GM23338 (cell line): ENCODE results near the gene IL21R. TPM values are rescaled to one million over a fixed set of nuclear protein-coding genes. Genes with fewer than 3 reads are reported as not detected.
A peak's percentile ranks its signal among the peaks of the same experiment; 100 is the strongest.

Experiments
- ATAC-seq: fragments of 200-7000 bp; cut with Tn5 transposase; 3 replicates; pipeline ENCODE4 v1.9.1; 2020
- DNase-seq: peaks from one replicate; pipeline ENCODE4 v3.0.0-alpha.2; 2015; ENCODE audit warnings: low spot score
- H2AFZ ChIP-seq: fragments of 200-600 bp; sonication (generic); 2 replicates; pipeline ENCODE4 v1.8.0; 2016; ENCODE audit warnings: antibody characterized with exemption, mild to moderate bottlenecking, moderate library complexity
- H3F3A ChIP-seq: fragments of 200-600 bp; sonication (generic); replicated peaks from 2 replicates; pipeline ENCODE4 v1.8.0; 2017; ENCODE audit warnings: antibody characterized with exemption, mixed run types, low read depth
- H3K27ac ChIP-seq: fragments of 200-600 bp; sonication (generic); 2 replicates; pipeline ENCODE4 v1.6.1; 2016; ENCODE audit warnings: low read depth
- H3K27me3 ChIP-seq: fragments of 200-600 bp; sonication (generic); 2 replicates; pipeline ENCODE4 v1.8.0; 2016; ENCODE audit warnings: mild to moderate bottlenecking, mixed run types, moderate library complexity; ENCODE audit not compliant: insufficient read depth
- H3K36me3 ChIP-seq: fragments of 200-600 bp; sonication (generic); 2 replicates; pipeline ENCODE4 v1.8.0; 2016; ENCODE audit warnings: mild to moderate bottlenecking; ENCODE audit not compliant: insufficient read depth
- H3K4me1 ChIP-seq: fragments of 200-600 bp; sonication (generic); 2 replicates; pipeline ENCODE4 v1.8.0; 2016; ENCODE audit warnings: mild to moderate bottlenecking, moderate library complexity; ENCODE audit not compliant: insufficient read depth
- H3K4me2 ChIP-seq: fragments of 200-600 bp; sonication (generic); 2 replicates; pipeline ENCODE4 v1.7.1; 2017; ENCODE audit warnings: mixed run types
- H3K4me3 ChIP-seq: fragments of 200-600 bp; sonication (generic); 2 replicates; pipeline ENCODE4 v1.6.1; 2016; ENCODE audit warnings: mixed run types
- H3K79me2 ChIP-seq: fragments of 200-600 bp; sonication (generic); replicated peaks from 2 replicates; pipeline ENCODE4 v1.8.0; 2017; ENCODE audit warnings: mild to moderate bottlenecking; ENCODE audit not compliant: insufficient read depth
- H3K9me2 ChIP-seq: fragments of 200-600 bp; sonication (generic); 2 replicates; pipeline ENCODE4 v1.8.0; 2017; ENCODE audit not compliant: insufficient read depth
- H4K20me1 ChIP-seq: fragments of 200-600 bp; sonication (generic); replicated peaks from 2 replicates; pipeline ENCODE4 v1.8.0; 2017; ENCODE audit warnings: mild to moderate bottlenecking; ENCODE audit not compliant: insufficient read depth
- H3K27ac Mint-ChIP-seq: 2 replicates; pipeline ENCODE4 v1.8.0; 2020; ENCODE audit warnings: inconsistent platforms, mild to moderate bottlenecking, moderate library complexity, mixed read lengths
- H3K27me3 Mint-ChIP-seq: 3 replicates; pipeline ENCODE4 v1.8.0; 2022; ENCODE audit warnings: low read depth, mild to moderate bottlenecking, moderate library complexity, mixed read lengths, inconsistent platforms; ENCODE audit not compliant: insufficient read depth, poor library complexity
- H3K36me3 Mint-ChIP-seq: 3 replicates; pipeline ENCODE4 v1.8.0; 2021; ENCODE audit warnings: low read depth, mild to moderate bottlenecking, inconsistent platforms, moderate library complexity, mixed read lengths
- H3K4me1 Mint-ChIP-seq: 3 replicates; pipeline ENCODE4 v1.8.0; 2020; ENCODE audit warnings: mild to moderate bottlenecking, inconsistent platforms, mixed read lengths
- H3K4me3 Mint-ChIP-seq: 3 replicates; pipeline ENCODE4 v1.8.0; 2021; ENCODE audit warnings: moderate library complexity, mild to moderate bottlenecking, inconsistent platforms, mixed read lengths
- H3K9me3 Mint-ChIP-seq: 3 replicates; pipeline ENCODE4 v1.8.0; 2020; ENCODE audit warnings: moderate library complexity, mild to moderate bottlenecking, inconsistent platforms, mixed read lengths
- CREB1 ChIP-seq: fragments of 250-450 bp; sonication (Bioruptor Pico); IDR thresholded peaks from 2 replicates; pipeline ENCODE4 v1.5.0; 2020; ENCODE audit warnings: low read depth, mild to moderate bottlenecking, moderate library complexity
- ETS1 ChIP-seq: IDR thresholded peaks from 2 replicates; pipeline ENCODE4 v1.6.1; 2016; ENCODE audit warnings: antibody characterized with exemption
- EZH2 ChIP-seq: fragments of 200-600 bp; sonication (generic); IDR thresholded peaks from one replicate; pipeline ENCODE4 v1.8.0; 2017; ENCODE audit warnings: antibody characterized with exemption, mild to moderate bottlenecking, low read depth; ENCODE audit not compliant: unreplicated experiment
- EZH2phosphoT487 ChIP-seq: fragments of 200-600 bp; sonication (generic); IDR thresholded peaks from one replicate; pipeline ENCODE4 v1.8.1; 2018; ENCODE audit warnings: antibody characterized with exemption; ENCODE audit not compliant: unreplicated experiment
- JUNB ChIP-seq: IDR thresholded peaks from one replicate; pipeline ENCODE4 v1.6.1; 2016; ENCODE audit warnings: antibody characterized with exemption; ENCODE audit not compliant: unreplicated experiment
- POLR2AphosphoS5 ChIP-seq: IDR thresholded peaks from 2 replicates; pipeline ENCODE4 v1.6.1; 2016; ENCODE audit warnings: antibody characterized with exemption, low read depth
- ZNF114 ChIP-seq: fragments of 250-450 bp; sonication (Bioruptor Pico); IDR thresholded peaks from 2 replicates; pipeline ENCODE4 v1.5.0; 2020; ENCODE audit warnings: mild to moderate bottlenecking, moderate library complexity
- ZNF331 ChIP-seq: fragments of 250-450 bp; sonication (Bioruptor Pico); IDR thresholded peaks from 2 replicates; pipeline ENCODE4 v1.5.0; 2020; ENCODE audit warnings: low read depth, mild to moderate bottlenecking, moderate library complexity
- long read RNA-seq: library from polyadenylated mRNA; unstranded; transcript quantifications from one replicate; pipeline ENCODE4 v2.0.0, GENCODE V29; 2020; ENCODE audit not compliant: unreplicated experiment
- polyA plus RNA-seq: library from polyadenylated mRNA; unstranded; fragments of >200 nt; fragmentation: Nextera tagmentation; extraction: Ambion mirVana; gene quantifications from 2 replicates; pipeline ENCODE4 v1.2.1, GENCODE V29; 2016
- total RNA-seq: library from RNA; depleted of rRNA; stranded (reverse); fragments of >200 nt; shearing (Covaris generic); gene quantifications from 2 replicates; pipeline ENCODE4 v1.2.3, GENCODE V29; 2014; rRNA removed
- TF ChIP-seq, protein P1 (sequence below): fragments of 250-450 bp; sonication (Bioruptor Pico); IDR thresholded peaks from 2 replicates; pipeline ENCODE4 v1.5.0; 2020; ENCODE audit warnings: mild to moderate bottlenecking, moderate library complexity
- TF ChIP-seq, protein P2 (sequence below): IDR thresholded peaks from one replicate; pipeline ENCODE4 v1.6.1; 2018; ENCODE audit warnings: antibody characterized with exemption; ENCODE audit not compliant: unreplicated experiment

The IL21R gene
- total RNA-seq (2.6 TPM in 2 replicates), polyA plus RNA-seq (0.42 and 0.83 TPM in 2 replicates)
- long read RNA-seq, partial matches to known transcripts = 0 of 1 reads
- long read RNA-seq, other reads (novel, unspliced or antisense) = 1 of 1 reads

GRCh38 chr16:27401768-27402568 is at the start of gene IL21R:
TSS of gene IL21R (plus strand) at chr16:27402174. CDS start at chr16:27430072, 27,898 bp downstream.
- no peaks in the 10 kb centered on the region for H4K20me1 ChIP-seq
- H3K4me2 ChIP-seq = no peak within 1 kb of the TSS
- H2AFZ ChIP-seq = 0 out of 2 replicates have a peak within 1 kb of the TSS, but pooled peaks have one; percentile 43
- H3K36me3 ChIP-seq = no peaks in the 10 kb centered on the region
- H3K27me3 ChIP-seq = no peaks in the 10 kb centered on the region
- TF ChIP-seq EZH2phosphoT487 (no peak), ETS1 (no peak), ZNF114 (CRISPR knock-in tag) (no peak), CREB1 (CRISPR knock-in tag) (no peak), JUNB (no peak), EZH2 (no peak), ZNF331 (CRISPR knock-in tag) (no peak), POLR2AphosphoS5 (no peak)
- TF ChIP-seq, protein P1, sequence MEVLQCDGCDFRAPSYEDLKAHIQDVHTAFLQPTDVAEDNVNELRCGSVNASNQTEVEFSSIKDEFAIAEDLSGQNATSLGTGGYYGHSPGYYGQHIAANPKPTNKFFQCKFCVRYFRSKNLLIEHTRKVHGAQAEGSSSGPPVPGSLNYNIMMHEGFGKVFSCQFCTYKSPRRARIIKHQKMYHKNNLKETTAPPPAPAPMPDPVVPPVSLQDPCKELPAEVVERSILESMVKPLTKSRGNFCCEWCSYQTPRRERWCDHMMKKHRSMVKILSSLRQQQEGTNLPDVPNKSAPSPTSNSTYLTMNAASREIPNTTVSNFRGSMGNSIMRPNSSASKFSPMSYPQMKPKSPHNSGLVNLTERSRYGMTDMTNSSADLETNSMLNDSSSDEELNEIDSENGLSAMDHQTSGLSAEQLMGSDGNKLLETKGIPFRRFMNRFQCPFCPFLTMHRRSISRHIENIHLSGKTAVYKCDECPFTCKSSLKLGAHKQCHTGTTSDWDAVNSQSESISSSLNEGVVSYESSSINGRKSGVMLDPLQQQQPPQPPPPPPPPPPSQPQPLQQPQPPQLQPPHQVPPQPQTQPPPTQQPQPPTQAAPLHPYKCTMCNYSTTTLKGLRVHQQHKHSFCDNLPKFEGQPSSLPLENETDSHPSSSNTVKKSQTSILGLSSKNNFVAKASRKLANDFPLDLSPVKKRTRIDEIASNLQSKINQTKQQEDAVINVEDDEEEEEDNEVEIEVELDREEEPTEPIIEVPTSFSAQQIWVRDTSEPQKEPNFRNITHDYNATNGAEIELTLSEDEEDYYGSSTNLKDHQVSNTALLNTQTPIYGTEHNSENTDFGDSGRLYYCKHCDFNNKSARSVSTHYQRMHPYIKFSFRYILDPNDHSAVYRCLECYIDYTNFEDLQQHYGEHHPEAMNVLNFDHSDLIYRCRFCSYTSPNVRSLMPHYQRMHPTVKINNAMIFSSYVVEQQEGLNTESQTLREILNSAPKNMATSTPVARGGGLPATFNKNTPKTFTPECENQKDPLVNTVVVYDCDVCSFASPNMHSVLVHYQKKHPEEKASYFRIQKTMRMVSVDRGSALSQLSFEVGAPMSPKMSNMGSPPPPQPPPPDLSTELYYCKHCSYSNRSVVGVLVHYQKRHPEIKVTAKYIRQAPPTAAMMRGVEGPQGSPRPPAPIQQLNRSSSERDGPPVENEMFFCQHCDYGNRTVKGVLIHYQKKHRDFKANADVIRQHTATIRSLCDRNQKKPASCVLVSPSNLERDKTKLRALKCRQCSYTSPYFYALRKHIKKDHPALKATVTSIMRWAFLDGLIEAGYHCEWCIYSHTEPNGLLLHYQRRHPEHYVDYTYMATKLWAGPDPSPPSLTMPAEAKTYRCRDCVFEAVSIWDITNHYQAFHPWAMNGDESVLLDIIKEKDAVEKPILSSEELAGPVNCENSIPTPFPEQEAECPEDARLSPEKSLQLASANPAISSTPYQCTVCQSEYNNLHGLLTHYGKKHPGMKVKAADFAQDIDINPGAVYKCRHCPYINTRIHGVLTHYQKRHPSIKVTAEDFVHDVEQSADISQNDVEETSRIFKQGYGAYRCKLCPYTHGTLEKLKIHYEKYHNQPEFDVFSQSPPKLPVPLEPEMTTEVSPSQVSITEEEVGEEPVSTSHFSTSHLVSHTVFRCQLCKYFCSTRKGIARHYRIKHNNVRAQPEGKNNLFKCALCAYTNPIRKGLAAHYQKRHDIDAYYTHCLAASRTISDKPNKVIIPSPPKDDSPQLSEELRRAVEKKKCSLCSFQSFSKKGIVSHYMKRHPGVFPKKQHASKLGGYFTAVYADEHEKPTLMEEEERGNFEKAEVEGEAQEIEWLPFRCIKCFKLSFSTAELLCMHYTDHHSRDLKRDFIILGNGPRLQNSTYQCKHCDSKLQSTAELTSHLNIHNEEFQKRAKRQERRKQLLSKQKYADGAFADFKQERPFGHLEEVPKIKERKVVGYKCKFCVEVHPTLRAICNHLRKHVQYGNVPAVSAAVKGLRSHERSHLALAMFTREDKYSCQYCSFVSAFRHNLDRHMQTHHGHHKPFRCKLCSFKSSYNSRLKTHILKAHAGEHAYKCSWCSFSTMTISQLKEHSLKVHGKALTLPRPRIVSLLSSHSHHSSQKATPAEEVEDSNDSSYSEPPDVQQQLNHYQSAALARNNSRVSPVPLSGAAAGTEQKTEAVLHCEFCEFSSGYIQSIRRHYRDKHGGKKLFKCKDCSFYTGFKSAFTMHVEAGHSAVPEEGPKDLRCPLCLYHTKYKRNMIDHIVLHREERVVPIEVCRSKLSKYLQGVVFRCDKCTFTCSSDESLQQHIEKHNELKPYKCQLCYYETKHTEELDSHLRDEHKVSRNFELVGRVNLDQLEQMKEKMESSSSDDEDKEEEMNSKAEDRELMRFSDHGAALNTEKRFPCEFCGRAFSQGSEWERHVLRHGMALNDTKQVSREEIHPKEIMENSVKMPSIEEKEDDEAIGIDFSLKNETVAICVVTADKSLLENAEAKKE (CRISPR knock-in tag) = no peak
- TF ChIP-seq, protein P2, sequence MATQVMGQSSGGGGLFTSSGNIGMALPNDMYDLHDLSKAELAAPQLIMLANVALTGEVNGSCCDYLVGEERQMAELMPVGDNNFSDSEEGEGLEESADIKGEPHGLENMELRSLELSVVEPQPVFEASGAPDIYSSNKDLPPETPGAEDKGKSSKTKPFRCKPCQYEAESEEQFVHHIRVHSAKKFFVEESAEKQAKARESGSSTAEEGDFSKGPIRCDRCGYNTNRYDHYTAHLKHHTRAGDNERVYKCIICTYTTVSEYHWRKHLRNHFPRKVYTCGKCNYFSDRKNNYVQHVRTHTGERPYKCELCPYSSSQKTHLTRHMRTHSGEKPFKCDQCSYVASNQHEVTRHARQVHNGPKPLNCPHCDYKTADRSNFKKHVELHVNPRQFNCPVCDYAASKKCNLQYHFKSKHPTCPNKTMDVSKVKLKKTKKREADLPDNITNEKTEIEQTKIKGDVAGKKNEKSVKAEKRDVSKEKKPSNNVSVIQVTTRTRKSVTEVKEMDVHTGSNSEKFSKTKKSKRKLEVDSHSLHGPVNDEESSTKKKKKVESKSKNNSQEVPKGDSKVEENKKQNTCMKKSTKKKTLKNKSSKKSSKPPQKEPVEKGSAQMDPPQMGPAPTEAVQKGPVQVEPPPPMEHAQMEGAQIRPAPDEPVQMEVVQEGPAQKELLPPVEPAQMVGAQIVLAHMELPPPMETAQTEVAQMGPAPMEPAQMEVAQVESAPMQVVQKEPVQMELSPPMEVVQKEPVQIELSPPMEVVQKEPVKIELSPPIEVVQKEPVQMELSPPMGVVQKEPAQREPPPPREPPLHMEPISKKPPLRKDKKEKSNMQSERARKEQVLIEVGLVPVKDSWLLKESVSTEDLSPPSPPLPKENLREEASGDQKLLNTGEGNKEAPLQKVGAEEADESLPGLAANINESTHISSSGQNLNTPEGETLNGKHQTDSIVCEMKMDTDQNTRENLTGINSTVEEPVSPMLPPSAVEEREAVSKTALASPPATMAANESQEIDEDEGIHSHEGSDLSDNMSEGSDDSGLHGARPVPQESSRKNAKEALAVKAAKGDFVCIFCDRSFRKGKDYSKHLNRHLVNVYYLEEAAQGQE = no peak
- no peaks in the 10 kb centered on the region; the same call in 1 of the 2 replicates for H3K9me2 ChIP-seq
- no peak within 1 kb of the TSS for H3K27ac ChIP-seq
- Mint-ChIP-seq H3K36me3 (no peaks in the 10 kb centered on the region), H3K9me3 (no peaks in the 10 kb centered on the region), H3K4me3 (no peak within 1 kb of the TSS), H3K27ac (no peak within 1 kb of the TSS), H3K4me1 (peaks cover 11% of the 10 kb centered on the region; the same call in 2 of the 3 replicates), H3K27me3 (peaks cover 7% of the 10 kb centered on the region)
- no peak for DNase-seq
- no peak within 1 kb of the TSS for H3K4me3 ChIP-seq
- H3F3A ChIP-seq = no peaks in the 10 kb centered on the region
- no peaks in the 10 kb centered on the region for H3K79me2 ChIP-seq
- H3K4me1 ChIP-seq = no peaks in the 10 kb centered on the region; the same call in 1 of the 2 replicates
- peak; percentile 39 for ATAC-seq
